Muscle of back (tissue), 11 donors: ENCODE measurements around the gene ATF7IP2. TPM values are rescaled to one million over a fixed set of nuclear protein-coding genes. Genes with fewer than 3 reads are reported as not detected.
"Not testable (repeated sequence)": the region's sequence is repeated elsewhere in the genome, so short reads cannot be mapped to it uniquely, and the experiment has no call there.

Source experiments
- DNase-seq, 3 donors: peaks; one replicate each; pipeline versions ENCODE4 v3.0.0 to v3.0.0-alpha.2; 2013
- polyA plus RNA-seq, 10 donors: library from polyadenylated mRNA; unstranded; fragments of 120-200 nt; gene quantifications; one replicate each; pipeline ENCODE4 v1.2.1, GENCODE V29; 2013; ENCODE audit not compliant: insufficient read length in 10 of 10

The ATF7IP2 gene
- polyA plus RNA-seq, 10 donors: 3.9 to 9.0 (median 6.4) TPM

DNA sequence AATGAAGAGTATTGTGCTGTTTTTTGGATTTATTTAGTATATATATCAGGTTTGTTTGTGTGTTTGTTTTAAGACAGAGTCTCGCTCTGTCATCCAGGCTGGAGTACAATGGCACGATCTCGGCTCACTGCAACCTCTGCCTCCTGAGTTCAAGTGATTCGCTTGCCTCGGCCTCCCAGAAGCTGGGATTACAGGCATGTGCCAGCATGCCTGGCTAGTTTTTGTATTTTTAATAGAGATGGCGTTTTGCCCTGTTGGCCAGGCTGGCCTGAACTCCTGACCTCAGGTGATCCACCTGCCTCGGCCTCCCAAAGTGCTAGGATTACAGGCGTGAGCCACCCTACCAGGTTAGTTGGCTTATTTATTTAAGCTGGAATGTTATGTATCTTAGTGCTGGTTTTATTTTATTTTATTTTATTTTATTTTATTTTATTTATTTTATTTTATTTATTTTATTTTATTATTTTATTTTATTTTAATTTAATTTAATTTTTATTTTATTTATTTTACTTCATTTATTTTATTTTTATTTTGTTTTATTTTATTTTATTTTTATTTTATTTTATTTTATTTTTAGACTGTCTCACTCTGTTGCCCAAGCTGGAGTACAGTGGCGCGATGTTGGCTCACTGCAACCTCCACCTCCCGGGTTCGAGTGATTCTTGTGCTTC lies 43.6 kb downstream of the ATF7IP2 start:
- not testable (repeated sequence) for DNase-seq

GRCh38 chr16:10441726-10442125 lies 55.9 kb downstream of the ATF7IP2 start:
- DNase-seq: no peak

- DNase-seq: no peak
These were observed 61.4 kb downstream of the ATF7IP2 start for GRCh38 chr16:10447289-10447688.

GRCh38 chr16:10452208-10453158 lies 66.6 kb downstream of the ATF7IP2 start:
- not testable (repeated sequence) for DNase-seq

DNA sequence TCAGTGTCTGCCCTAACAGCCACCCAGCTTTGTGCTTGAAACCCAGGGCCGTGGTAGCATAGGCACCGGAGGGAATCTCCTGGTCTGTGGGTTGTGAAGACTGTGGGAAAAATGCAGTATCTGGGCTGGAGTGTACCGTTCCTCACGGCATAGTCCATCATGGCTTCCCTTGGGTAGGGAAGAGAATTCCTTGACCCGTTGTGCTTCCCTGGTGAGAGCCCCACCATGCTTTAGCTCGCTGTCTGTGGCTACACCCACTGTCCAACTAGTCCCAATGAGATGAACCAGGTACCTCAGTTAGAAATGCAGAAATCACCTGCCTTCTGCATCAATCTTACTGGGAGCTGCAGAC lies 67.3 kb downstream of the ATF7IP2 start:
- DNase-seq: no peak

DNA sequence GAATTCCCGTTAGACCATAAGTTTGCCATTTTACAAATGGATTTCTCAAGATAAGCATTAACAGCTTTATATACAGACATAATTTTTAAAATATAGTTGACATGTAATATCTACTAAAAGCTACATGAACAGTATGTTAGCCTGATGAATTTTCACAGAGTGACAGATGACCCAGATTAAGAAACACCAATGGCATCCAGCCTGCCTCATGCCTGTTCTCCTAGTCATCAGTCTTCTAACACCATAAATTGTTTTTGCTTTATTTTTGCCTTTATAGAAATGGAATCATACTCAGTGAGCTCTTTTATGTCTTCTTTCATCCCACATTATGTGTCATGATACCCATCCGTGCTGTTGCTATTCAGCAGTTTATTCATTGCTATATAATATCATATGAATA lies 80.0 kb downstream of the ATF7IP2 start:
- no peak for DNase-seq

DNA sequence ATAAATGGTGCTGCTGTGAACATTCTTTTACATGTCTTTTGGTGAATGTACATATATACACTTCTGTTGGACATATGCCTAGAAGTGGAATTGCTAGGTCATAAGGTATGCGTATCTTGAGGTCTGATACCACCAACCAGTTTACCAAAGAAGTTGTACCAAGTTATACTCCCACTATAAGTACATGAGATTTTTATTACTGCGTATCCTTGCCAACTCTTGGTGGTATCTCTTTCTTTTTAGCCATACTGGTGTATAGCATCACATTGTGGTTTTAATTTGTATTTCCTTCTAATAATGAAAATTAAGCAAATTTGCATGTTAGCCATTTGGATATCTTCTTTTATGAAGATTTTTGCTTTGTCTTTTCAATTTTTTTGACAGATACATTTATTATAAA lies 80.5 kb downstream of the ATF7IP2 start:
- no peak for DNase-seq

GRCh38 chr16:10466861-10467260 lies 81.0 kb downstream of the ATF7IP2 start:
- no peak for DNase-seq

- not testable (repeated sequence) for DNase-seq
These were observed 90.8 kb downstream of the ATF7IP2 start for GRCh38 chr16:10476636-10477035.

GRCh38 chr16:10480151-10480550 lies 94.3 kb downstream of the ATF7IP2 start:
- no peak for DNase-seq

DNA sequence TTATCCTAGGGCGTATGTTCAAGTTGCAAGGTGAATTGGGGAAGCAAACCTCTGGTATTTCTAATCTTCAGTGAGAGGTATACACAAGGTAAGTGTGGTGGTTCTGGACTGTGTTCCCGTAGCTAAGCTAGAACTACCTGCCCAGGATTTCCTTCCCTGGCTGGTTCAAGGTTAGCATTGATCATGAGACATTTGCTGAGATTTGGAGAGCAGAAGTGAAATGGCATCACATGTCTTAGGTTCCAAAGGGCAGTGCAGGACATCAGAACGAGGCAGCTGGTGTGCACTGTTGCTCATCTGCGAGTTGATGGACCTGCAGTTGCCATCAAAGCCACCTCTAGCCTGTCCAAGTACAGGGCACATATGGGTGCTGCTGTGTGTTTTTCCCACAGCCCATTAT lies 99.3 kb downstream of the ATF7IP2 start:
- no peak for DNase-seq

- DNase-seq: no peak
These were observed 100.0 kb downstream of the ATF7IP2 start for GRCh38 chr16:10485698-10486382.

GRCh38 chr16:10490141-10490540 lies 104.3 kb downstream of the ATF7IP2 start:
- DNase-seq: no peak

GRCh38 chr16:10493276-10493675 lies 107.4 kb downstream of the ATF7IP2 start:
- DNase-seq: no peak

DNA sequence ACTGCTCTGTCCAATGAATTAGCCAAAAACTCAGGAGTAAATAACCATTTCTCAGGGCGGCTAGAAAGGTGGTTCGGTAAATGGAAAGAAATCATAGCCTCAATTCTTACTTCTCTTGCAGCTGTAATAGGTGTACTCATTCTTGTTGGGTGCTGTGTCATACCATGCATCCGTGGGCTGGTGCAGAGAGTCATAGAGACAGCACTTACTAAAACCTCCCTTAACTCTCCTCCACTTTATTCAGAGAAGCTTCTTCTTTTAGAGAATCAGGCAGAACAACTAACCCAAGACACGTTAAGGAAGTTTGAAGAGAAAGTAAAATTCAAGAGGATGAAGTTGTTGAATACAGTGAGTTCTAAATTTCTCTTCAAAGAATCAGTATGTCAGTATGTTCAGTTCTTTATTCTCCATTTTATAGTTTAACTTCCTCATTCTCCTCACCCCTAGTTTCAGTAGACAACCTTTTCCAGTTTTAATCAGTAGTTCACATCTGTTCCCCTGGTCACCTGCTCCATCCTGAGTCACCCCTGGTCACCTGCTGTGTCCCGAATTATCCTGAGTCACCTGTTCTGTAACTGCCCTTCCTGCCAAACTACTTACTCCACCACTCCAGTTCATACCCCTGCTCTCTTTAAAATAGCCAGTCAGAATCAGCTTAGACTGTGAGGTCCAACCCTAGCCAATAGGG lies 108.6 kb downstream of the ATF7IP2 start:
- no peak for DNase-seq

DNA sequence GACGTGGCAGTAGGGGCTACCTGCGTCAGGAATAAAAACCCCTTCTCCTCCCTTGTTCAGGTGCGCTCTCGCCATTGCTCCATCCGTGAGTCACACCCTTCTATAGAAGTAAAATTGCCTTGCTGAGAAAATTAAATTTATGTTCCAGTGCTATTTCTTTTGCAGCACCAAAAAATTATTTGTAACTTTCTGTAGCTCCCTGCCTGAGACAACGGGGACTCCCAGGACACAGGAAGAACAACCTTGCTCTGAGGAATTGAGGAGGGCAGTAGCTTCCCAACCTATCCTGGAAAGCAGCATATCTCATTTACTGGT lies 109.1 kb downstream of the ATF7IP2 start:
- DNase-seq: no peak

GRCh38 chr16:10497132-10498101 lies 111.6 kb downstream of the ATF7IP2 start:
- no peak for DNase-seq

DNA sequence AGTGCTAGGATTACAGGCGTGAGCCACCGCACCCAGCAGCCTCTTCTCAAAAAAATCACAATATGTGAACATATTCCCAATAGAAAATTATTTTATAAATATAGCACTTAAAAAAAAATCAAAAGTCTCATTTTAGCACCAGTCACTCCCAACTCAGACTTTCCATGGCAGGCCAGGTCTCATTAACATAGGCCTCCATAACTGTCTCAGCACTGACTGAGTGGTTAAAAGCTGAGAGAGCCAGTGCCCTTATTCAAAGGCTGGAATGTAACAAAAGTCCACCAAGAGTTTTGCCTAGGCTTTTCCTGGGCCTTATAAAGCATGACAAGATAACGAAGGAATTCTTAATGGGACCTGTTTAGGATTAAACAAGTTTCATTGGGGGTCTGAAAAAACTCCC lies 114.7 kb downstream of the ATF7IP2 start:
- no peak for DNase-seq

- no peak for DNase-seq
These were observed 115.3 kb downstream of the ATF7IP2 start for GRCh38 chr16:10501016-10501607.

- DNase-seq: no peak
These were observed 116.9 kb downstream of the ATF7IP2 start for GRCh38 chr16:10502776-10503175.
